ENCODE data around the gene TRAPPC10. TPM values are rescaled to one million over a fixed set of nuclear protein-coding genes. Genes with fewer than 3 reads are reported as not detected.

TRAPPC10 gene
- polyA plus RNA-seq, 1 of the 3 experiments (the other 2 are of a cell fraction) = 17.5 TPM

DNA sequence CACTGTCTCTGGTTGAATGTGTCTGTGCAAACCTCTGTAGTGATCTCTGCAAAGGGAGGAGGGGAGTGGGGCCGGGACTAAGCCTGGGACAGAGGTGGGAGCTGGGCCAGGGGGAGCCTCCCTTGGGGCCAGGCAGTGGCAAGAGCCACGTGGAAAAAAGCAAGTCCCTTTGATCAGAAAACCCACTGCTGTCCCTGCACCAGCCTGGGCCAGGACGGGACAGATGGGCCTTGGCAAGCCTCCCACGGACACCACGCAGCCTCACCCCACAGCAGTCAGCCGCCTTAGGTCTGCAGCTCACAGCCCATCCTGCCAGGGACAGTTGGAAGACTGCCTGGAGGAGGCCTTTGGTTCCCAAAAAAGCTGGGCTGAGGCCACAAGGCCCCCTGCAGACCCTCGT, 11.7 kb upstream of the TRAPPC10 start:
- no peak overlapping the region for H3K27ac ChIP-seq (ENCODE audit: low read depth in 2 of 2, low read length in 1 of 2)
- H2AFZ ChIP-seq (ENCODE audit: low read depth) = no peak overlapping the region
- H3K4me1 ChIP-seq (ENCODE audit: control insufficient read depth in 1 of 2, insufficient read depth in 2 of 2, low read depth in 1 of 2, low read length in 1 of 2) = peaks cover 0 to 2% of the 10 kb centered on the region in 2 experiments; a peak in 1 of 4 replicates
- no peak overlapping the region for H3K4me3 ChIP-seq (ENCODE audit: low read depth in 2 of 2, low read length in 1 of 2)
- POLR2A ChIA-PET = no interaction called here
- TF ChIP-seq, protein P1, sequence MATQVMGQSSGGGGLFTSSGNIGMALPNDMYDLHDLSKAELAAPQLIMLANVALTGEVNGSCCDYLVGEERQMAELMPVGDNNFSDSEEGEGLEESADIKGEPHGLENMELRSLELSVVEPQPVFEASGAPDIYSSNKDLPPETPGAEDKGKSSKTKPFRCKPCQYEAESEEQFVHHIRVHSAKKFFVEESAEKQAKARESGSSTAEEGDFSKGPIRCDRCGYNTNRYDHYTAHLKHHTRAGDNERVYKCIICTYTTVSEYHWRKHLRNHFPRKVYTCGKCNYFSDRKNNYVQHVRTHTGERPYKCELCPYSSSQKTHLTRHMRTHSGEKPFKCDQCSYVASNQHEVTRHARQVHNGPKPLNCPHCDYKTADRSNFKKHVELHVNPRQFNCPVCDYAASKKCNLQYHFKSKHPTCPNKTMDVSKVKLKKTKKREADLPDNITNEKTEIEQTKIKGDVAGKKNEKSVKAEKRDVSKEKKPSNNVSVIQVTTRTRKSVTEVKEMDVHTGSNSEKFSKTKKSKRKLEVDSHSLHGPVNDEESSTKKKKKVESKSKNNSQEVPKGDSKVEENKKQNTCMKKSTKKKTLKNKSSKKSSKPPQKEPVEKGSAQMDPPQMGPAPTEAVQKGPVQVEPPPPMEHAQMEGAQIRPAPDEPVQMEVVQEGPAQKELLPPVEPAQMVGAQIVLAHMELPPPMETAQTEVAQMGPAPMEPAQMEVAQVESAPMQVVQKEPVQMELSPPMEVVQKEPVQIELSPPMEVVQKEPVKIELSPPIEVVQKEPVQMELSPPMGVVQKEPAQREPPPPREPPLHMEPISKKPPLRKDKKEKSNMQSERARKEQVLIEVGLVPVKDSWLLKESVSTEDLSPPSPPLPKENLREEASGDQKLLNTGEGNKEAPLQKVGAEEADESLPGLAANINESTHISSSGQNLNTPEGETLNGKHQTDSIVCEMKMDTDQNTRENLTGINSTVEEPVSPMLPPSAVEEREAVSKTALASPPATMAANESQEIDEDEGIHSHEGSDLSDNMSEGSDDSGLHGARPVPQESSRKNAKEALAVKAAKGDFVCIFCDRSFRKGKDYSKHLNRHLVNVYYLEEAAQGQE (IDR thresholded peaks at IDR 0.05; ENCODE audit: low read depth, low read length) = no peak
- TF ChIP-seq SIN3A (IDR thresholded peaks at IDR 0.05; ENCODE audit: borderline replicate concordance, low read depth, low read length) = no peak
- TF ChIP-seq RAD21 (IDR thresholded peaks at IDR 0.05; ENCODE audit: low read length) = no peak
- no peak for TF ChIP-seq MEF2A (IDR thresholded peaks at IDR 0.05; ENCODE audit: borderline replicate concordance, low read depth)
- no peak for TF ChIP-seq RFX5 (IDR thresholded peaks at IDR 0.05; ENCODE audit: low read length)
- TF ChIP-seq RXRA (IDR thresholded peaks at IDR 0.05; ENCODE audit: borderline replicate concordance, low read depth) = no peak
- no peak for TF ChIP-seq FOXM1 (IDR thresholded peaks at IDR 0.05; ENCODE audit: low read depth)
- TF ChIP-seq POLR2AphosphoS5 (IDR thresholded peaks at IDR 0.05; ENCODE audit: low read depth, low read length) = no peak
- TF ChIP-seq USF2 (IDR thresholded peaks at IDR 0.05; ENCODE audit: borderline replicate concordance, low read depth, low read length) = no peak
- TF ChIP-seq TCF12 (IDR thresholded peaks at IDR 0.05) = no peak
- TF ChIP-seq FOXJ3 (CRISPR knock-in tag; IDR thresholded peaks at IDR 0.05) = no peak
- TF ChIP-seq MXI1 (IDR thresholded peaks at IDR 0.05; ENCODE audit: low read depth, low read length) = no peak
- H3K9me2 ChIP-seq = no peaks in the 10 kb centered on the region
- no peaks in the 10 kb centered on the region for H3K36me3 ChIP-seq (replicated peaks in 1 of 2; ENCODE audit: control insufficient read depth in 1 of 2, insufficient read depth in 2 of 2, low read length in 1 of 2)
- CTCF ChIA-PET = interaction anchor here (0.8 to 0.9 kb wide), 2 partner anchors 60 to 189 kb away, joined by 3 read pairs; no protein-coding TSS in a partner anchor
- H3F3A ChIP-seq (replicated peaks; ENCODE audit: insufficient read depth) = no peaks in the 10 kb centered on the region
- H3K9me3 ChIP-seq = no peaks in the 10 kb centered on the region
- H3K9ac ChIP-seq = no peak overlapping the region
- no peak overlapping the region for H3K4me2 ChIP-seq
- DNase-seq = no peak
- H4K20me1 ChIP-seq (ENCODE audit: insufficient read depth) = no peaks in the 10 kb centered on the region
- H3K27me3 ChIP-seq (ENCODE audit: insufficient read depth) = no peaks in the 10 kb centered on the region
- H3K79me2 ChIP-seq (ENCODE audit: insufficient read depth) = no peaks in the 10 kb centered on the region
- WGBS (ENCODE audit: low lambda C conversion rate) = 39% methylated on average over 3 of the region's 7 CpGs

- H3K4me1 ChIP-seq (ENCODE audit: control insufficient read depth in 1 of 2, insufficient read depth in 2 of 2, low read depth in 1 of 2, low read length in 1 of 2) = peaks cover 2 to 10% of the 10 kb centered on the region in 2 experiments; a peak in 3 of 4 replicates
- TF ChIP-seq EP300 (IDR thresholded peaks at IDR 0.05; ENCODE audit: borderline replicate concordance in 1 of 2, low read depth in 1 of 2, low read length in 1 of 2) (no peak), FOXM1 (IDR thresholded peaks at IDR 0.05; ENCODE audit: low read depth) (no peak), IRF3 (IDR thresholded peaks at IDR 0.05; ENCODE audit: low read depth, low read length) (no peak), NFIC (IDR thresholded peaks at IDR 0.05; ENCODE audit: borderline replicate concordance) (no peak)
- 93% methylated on average over 5 of the region's 10 CpGs for WGBS (ENCODE audit: low lambda C conversion rate)
Observed at GRCh38 chr21:44002511-44002910, 9.6 kb upstream of the TRAPPC10 start.

More at GRCh38 chr21:44002511-44002910, 9.6 kb upstream of the TRAPPC10 start:
- Histone ChIP-seq H4K20me1 (ENCODE audit: insufficient read depth) (no peaks in the 10 kb centered on the region), H3K36me3 (replicated peaks in 1 of 2; ENCODE audit: control insufficient read depth in 1 of 2, insufficient read depth in 2 of 2, low read length in 1 of 2) (no peaks in the 10 kb centered on the region), H2AFZ (ENCODE audit: low read depth) (no peak overlapping the region), H3K4me2 (no peak overlapping the region), H3K79me2 (ENCODE audit: insufficient read depth) (no peaks in the 10 kb centered on the region), H3K9me2 (no peaks in the 10 kb centered on the region), H3K4me3 (ENCODE audit: low read depth in 2 of 2, low read length in 1 of 2) (no peak overlapping the region), H3K9ac (no peak overlapping the region), H3K9me3 (no peaks in the 10 kb centered on the region), H3K27me3 (ENCODE audit: insufficient read depth) (no peaks in the 10 kb centered on the region), H3K27ac (ENCODE audit: low read depth in 2 of 2, low read length in 1 of 2) (no peak overlapping the region), H3F3A (replicated peaks; ENCODE audit: insufficient read depth) (peaks cover 21% of the 10 kb centered on the region)
- ChIA-PET CTCF (interaction anchor here (1.2 to 3.0 kb wide), 3 partner anchors 9 to 27 kb away, joined by 3 to 11 read pairs (median 4); partner anchors contain the start of gene TRAPPC10), POLR2A (no interaction called here)
- DNase-seq = no peak
